Measurements from ENCODE around the gene ST6GALNAC6.
A peak's percentile ranks its signal among the peaks of the same experiment; 100 is the strongest.

ST6GALNAC6 gene

GRCh38 chr9:127903557-127904475 lies 4.4 kb upstream of the ST6GALNAC6 start:
- no peak overlapping the region for H3K23ac ChIP-seq (ENCODE audit: low read length)
- no peak overlapping the region for H3K4ac ChIP-seq (ENCODE audit: low read depth, low read length)
- no peak overlapping the region for H2BK5ac ChIP-seq (ENCODE audit: low read depth, low read length, poor library complexity)
- H2BK12ac ChIP-seq (ENCODE audit: low read length), result no peak overlapping the region
- no peak overlapping the region for H3K18ac ChIP-seq (ENCODE audit: low read length)
- H3K27me3 ChIP-seq (ENCODE audit: insufficient read depth, low read length), result no peaks in the 10 kb centered on the region
- no peaks in the 10 kb centered on the region for H3K36me3 ChIP-seq (ENCODE audit: control insufficient read depth in 1 of 2, insufficient read depth in 2 of 2, low read length in 2 of 2)
- H3K4me1 ChIP-seq (ENCODE audit: control insufficient read depth in 1 of 2, insufficient read depth in 2 of 2, low read length in 2 of 2), result peaks cover 13 to 16% of the 10 kb centered on the region in 2 experiments
- H4K12ac ChIP-seq (ENCODE audit: low read depth, low read length), result no peak overlapping the region
- no peak overlapping the region for H3K27ac ChIP-seq (ENCODE audit: low read depth, low read length)
- no peak overlapping the region for H2BK120ac ChIP-seq (ENCODE audit: insufficient read depth, low read length, poor library complexity)
- H3K4me3 ChIP-seq (ENCODE audit: low read depth, low read length), result no peak overlapping the region
- no peak overlapping the region for H2AK5ac ChIP-seq (ENCODE audit: low read length)
- H3K79me2 ChIP-seq (ENCODE audit: control insufficient read depth, insufficient read depth, low read length, poor library complexity), result peaks cover 4% of the 10 kb centered on the region
- no peak overlapping the region for H3K14ac ChIP-seq (ENCODE audit: low read length)
- peaks cover 9% of the 10 kb centered on the region for H3K79me1 ChIP-seq (ENCODE audit: low read length)
- no peak overlapping the region for H4K91ac ChIP-seq (ENCODE audit: low read depth, low read length)
- no peak overlapping the region for H2AFZ ChIP-seq (ENCODE audit: insufficient read depth, low read length, poor library complexity)
- H4K8ac ChIP-seq (ENCODE audit: low read depth, low read length), result no peak overlapping the region
- H3K9me3 ChIP-seq (ENCODE audit: insufficient read depth, low read depth, low read length), result no peaks in the 10 kb centered on the region
- H3K9ac ChIP-seq (ENCODE audit: low read length), result no peak overlapping the region
- no CpG with 5 or more reads among the region's 17 CpGs for whole genome bisulfite sequencing (ENCODE audit: extremely low coverage, insufficient coverage, insufficient read length)
- no peak overlapping the region for H3K4me2 ChIP-seq (ENCODE audit: low read length)
- DNase-seq, result no peak

GRCh38 chr9:127898433-127899127 lies 823 bp downstream of the ST6GALNAC6 start:
- peaks cover 11% of the 10 kb centered on the region for H3K79me1 ChIP-seq (ENCODE audit: low read length)
- WGBS (ENCODE audit: extremely low coverage, insufficient coverage, insufficient read length), result no CpG with 5 or more reads among the region's 32 CpGs
- peak overlapping the region; percentile 68 for H2BK120ac ChIP-seq (ENCODE audit: insufficient read depth, low read length, poor library complexity)

GRCh38 chr9:127897193-127897692 lies 2.2 kb downstream of the ST6GALNAC6 start:
- peaks cover 33 to 37% of the 10 kb centered on the region in 2 experiments for H3K36me3 ChIP-seq (ENCODE audit: control insufficient read depth in 1 of 2, insufficient read depth in 2 of 2, low read length in 2 of 2)
- H3K23ac ChIP-seq (ENCODE audit: low read length), result no peak overlapping the region
- H3K4me2 ChIP-seq (ENCODE audit: low read length), result peak overlapping the region; percentile 32
- H3K79me1 ChIP-seq (ENCODE audit: low read length), result peaks cover 11% of the 10 kb centered on the region
- no peak overlapping the region for H2BK5ac ChIP-seq (ENCODE audit: low read depth, low read length, poor library complexity)
- no peaks in the 10 kb centered on the region for H3K27me3 ChIP-seq (ENCODE audit: insufficient read depth, low read length)
- no peak overlapping the region for H2BK120ac ChIP-seq (ENCODE audit: insufficient read depth, low read length, poor library complexity)
- H3K9ac ChIP-seq (ENCODE audit: low read length), result no peak overlapping the region
- H4K12ac ChIP-seq (ENCODE audit: low read depth, low read length), result peak overlapping the region; percentile 32
- no peak overlapping the region for H2AK5ac ChIP-seq (ENCODE audit: low read length)
- H3K4me1 ChIP-seq (ENCODE audit: control insufficient read depth in 1 of 2, insufficient read depth in 2 of 2, low read length in 2 of 2), result peaks cover 7 to 22% of the 10 kb centered on the region in 2 experiments
- DNase-seq, result peak in 1 of 2 donors; percentile 10
- peaks cover 23% of the 10 kb centered on the region for H3K9me3 ChIP-seq (ENCODE audit: insufficient read depth, low read depth, low read length)
- H3K18ac ChIP-seq (ENCODE audit: low read length), result peak overlapping the region; percentile 58
- H3K79me2 ChIP-seq (ENCODE audit: control insufficient read depth, insufficient read depth, low read length, poor library complexity), result peaks cover 4% of the 10 kb centered on the region
- H3K27ac ChIP-seq (ENCODE audit: low read depth, low read length), result peak overlapping the region; percentile 6
- H4K8ac ChIP-seq (ENCODE audit: low read depth, low read length), result peak overlapping the region; percentile 11
- H2AFZ ChIP-seq (ENCODE audit: insufficient read depth, low read length, poor library complexity), result peak overlapping the region; percentile 74
- no peak overlapping the region for H2BK12ac ChIP-seq (ENCODE audit: low read length)
- no CpG with 5 or more reads among the region's 19 CpGs for WGBS (ENCODE audit: extremely low coverage, insufficient coverage, insufficient read length)
- no peak overlapping the region for H3K14ac ChIP-seq (ENCODE audit: low read length)
- peak overlapping the region; percentile 49 for H4K91ac ChIP-seq (ENCODE audit: low read depth, low read length)
- no peak overlapping the region for H3K4me3 ChIP-seq (ENCODE audit: low read depth, low read length)
- H3K4ac ChIP-seq (ENCODE audit: low read depth, low read length), result no peak overlapping the region

More at GRCh38 chr9:127898433-127899127, 823 bp downstream of the ST6GALNAC6 start:
- H3K4me1 ChIP-seq (ENCODE audit: control insufficient read depth in 1 of 2, insufficient read depth in 2 of 2, low read length in 2 of 2), result peaks cover 10 to 23% of the 10 kb centered on the region in 2 experiments
- peak overlapping the region; percentile 74 for H4K12ac ChIP-seq (ENCODE audit: low read depth, low read length)
- peak overlapping the region; percentile 31 for H3K4ac ChIP-seq (ENCODE audit: low read depth, low read length)
- H3K14ac ChIP-seq (ENCODE audit: low read length), result peak overlapping the region; percentile 77
- H3K27me3 ChIP-seq (ENCODE audit: insufficient read depth, low read length), result no peaks in the 10 kb centered on the region
- peak overlapping the region; percentile 75 for H4K91ac ChIP-seq (ENCODE audit: low read depth, low read length)
- peak overlapping the region; percentile 48 for H3K18ac ChIP-seq (ENCODE audit: low read length)
- peak overlapping the region; percentile 44 for H2AK5ac ChIP-seq (ENCODE audit: low read length)
- peak overlapping the region; percentile 70 for H3K9ac ChIP-seq (ENCODE audit: low read length)
- DNase-seq, result peak; percentile 41 to 53
- no peak overlapping the region for H3K23ac ChIP-seq (ENCODE audit: low read length)
- peak overlapping the region; percentile 97 for H3K4me2 ChIP-seq (ENCODE audit: low read length)
- peaks cover 23 to 29% of the 10 kb centered on the region in 2 experiments for H3K36me3 ChIP-seq (ENCODE audit: control insufficient read depth in 1 of 2, insufficient read depth in 2 of 2, low read length in 2 of 2)
- peak overlapping the region; percentile 73 for H2AFZ ChIP-seq (ENCODE audit: insufficient read depth, low read length, poor library complexity)
- peak overlapping the region; percentile 84 for H4K8ac ChIP-seq (ENCODE audit: low read depth, low read length)
- peaks cover 4% of the 10 kb centered on the region for H3K79me2 ChIP-seq (ENCODE audit: control insufficient read depth, insufficient read depth, low read length, poor library complexity)
- H3K4me3 ChIP-seq (ENCODE audit: low read depth, low read length), result peak overlapping the region; percentile 81
- H3K9me3 ChIP-seq (ENCODE audit: insufficient read depth, low read depth, low read length), result peaks cover 15% of the 10 kb centered on the region
- no peak overlapping the region for H3K27ac ChIP-seq (ENCODE audit: low read depth, low read length)
- peak overlapping the region; percentile 23 for H2BK5ac ChIP-seq (ENCODE audit: low read depth, low read length, poor library complexity)
- peak overlapping the region; percentile 70 for H2BK12ac ChIP-seq (ENCODE audit: low read length)

GRCh38 chr9:127896395-127897192 lies 2.8 kb downstream of the ST6GALNAC6 start:
- H2BK12ac ChIP-seq (ENCODE audit: low read length), result no peak overlapping the region
- H3K4me2 ChIP-seq (ENCODE audit: low read length), result peak overlapping the region; percentile 32

More at GRCh38 chr9:127896395-127897192, 2.8 kb downstream of the ST6GALNAC6 start:
- no peak overlapping the region for H3K4ac ChIP-seq (ENCODE audit: low read depth, low read length)
- H3K4me1 ChIP-seq (ENCODE audit: control insufficient read depth in 1 of 2, insufficient read depth in 2 of 2, low read length in 2 of 2), result peaks cover 7 to 22% of the 10 kb centered on the region in 2 experiments
- H3K79me1 ChIP-seq (ENCODE audit: low read length), result peaks cover 11% of the 10 kb centered on the region
- no peak overlapping the region for H2AFZ ChIP-seq (ENCODE audit: insufficient read depth, low read length, poor library complexity)
- H3K27me3 ChIP-seq (ENCODE audit: insufficient read depth, low read length), result no peaks in the 10 kb centered on the region
- peaks cover 23% of the 10 kb centered on the region for H3K9me3 ChIP-seq (ENCODE audit: insufficient read depth, low read depth, low read length)
- H4K12ac ChIP-seq (ENCODE audit: low read depth, low read length), result no peak overlapping the region
- no peak overlapping the region for H2AK5ac ChIP-seq (ENCODE audit: low read length)
- H3K9ac ChIP-seq (ENCODE audit: low read length), result no peak overlapping the region
- H3K14ac ChIP-seq (ENCODE audit: low read length), result no peak overlapping the region
- no peak overlapping the region for H2BK5ac ChIP-seq (ENCODE audit: low read depth, low read length, poor library complexity)
- H3K79me2 ChIP-seq (ENCODE audit: control insufficient read depth, insufficient read depth, low read length, poor library complexity), result peaks cover 4% of the 10 kb centered on the region
- no peak overlapping the region for H3K4me3 ChIP-seq (ENCODE audit: low read depth, low read length)
- H3K18ac ChIP-seq (ENCODE audit: low read length), result peak overlapping the region; percentile 58
- peak in 1 of 2 donors; percentile 15 for DNase-seq
- H2BK120ac ChIP-seq (ENCODE audit: insufficient read depth, low read length, poor library complexity), result no peak overlapping the region
- WGBS (ENCODE audit: extremely low coverage, insufficient coverage, insufficient read length), result no CpG with 5 or more reads among the region's 16 CpGs
- H3K36me3 ChIP-seq (ENCODE audit: control insufficient read depth in 1 of 2, insufficient read depth in 2 of 2, low read length in 2 of 2), result peaks cover 33 to 37% of the 10 kb centered on the region in 2 experiments
- no peak overlapping the region for H4K91ac ChIP-seq (ENCODE audit: low read depth, low read length)
- no peak overlapping the region for H3K27ac ChIP-seq (ENCODE audit: low read depth, low read length)
- H3K23ac ChIP-seq (ENCODE audit: low read length), result no peak overlapping the region
- no peak overlapping the region for H4K8ac ChIP-seq (ENCODE audit: low read depth, low read length)
